Measurements from ENCODE around the gene ASL.

GRCh38 chr7:66033471-66034385 is 41.9 kb upstream of the ASL start:
- TF ChIP-seq EZH2 (IDR thresholded peaks at IDR 0.05; ENCODE audit: borderline replicate concordance, low read length) = no peak
- TF ChIP-seq CTCF (conservative IDR thresholded peaks at IDR 0.05 in 1 of 2, IDR thresholded peaks at IDR 0.05 in 1 of 2; ENCODE audit: extremely low read depth in 1 of 2, insufficient read depth in 1 of 2, low read depth in 1 of 2, low read length in 2 of 2) = no peak

Data from mammary epithelial cell (primary cell).